OCI-LY3 (cell line): ENCODE results near the gene ELOA.

Source experiments
- EZH2phosphoT487 ChIP-seq: fragments of 200-600 bp; shearing (Covaris generic); IDR thresholded peaks from 2 replicates; pipeline ENCODE4 v1.6.1; 2018; ENCODE audit warnings: antibody characterized with exemption, mixed run types, low read depth
- TF ChIP-seq, protein P1 (sequence below): fragments of 200-600, 300-600 bp; sonication (generic); IDR thresholded peaks from 2 replicates; pipeline ENCODE4 v1.5.1; 2014; ENCODE audit warnings: antibody characterized with exemption, low read length, low read depth

DNA sequence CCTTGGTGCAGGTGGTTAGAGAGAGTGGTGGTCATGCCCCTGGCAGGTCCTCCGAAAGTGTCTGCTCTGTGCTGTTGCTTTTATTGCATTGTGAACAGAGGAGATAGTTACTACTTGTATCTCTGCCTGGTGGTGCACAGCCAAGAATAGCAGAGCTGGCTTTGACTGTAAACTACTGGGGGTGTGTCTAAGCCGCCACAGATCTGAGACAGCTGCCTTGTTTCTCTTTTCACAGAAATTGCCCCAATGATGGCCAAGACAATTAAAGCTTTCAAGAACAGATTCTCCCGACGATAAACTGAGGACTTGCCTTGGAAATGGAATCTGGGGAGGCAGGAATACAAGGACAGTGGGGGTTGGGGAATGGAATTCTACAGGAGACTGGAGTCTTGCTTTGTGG lies 16.0 kb downstream of the ELOA start:
- TF ChIP-seq, protein P1, sequence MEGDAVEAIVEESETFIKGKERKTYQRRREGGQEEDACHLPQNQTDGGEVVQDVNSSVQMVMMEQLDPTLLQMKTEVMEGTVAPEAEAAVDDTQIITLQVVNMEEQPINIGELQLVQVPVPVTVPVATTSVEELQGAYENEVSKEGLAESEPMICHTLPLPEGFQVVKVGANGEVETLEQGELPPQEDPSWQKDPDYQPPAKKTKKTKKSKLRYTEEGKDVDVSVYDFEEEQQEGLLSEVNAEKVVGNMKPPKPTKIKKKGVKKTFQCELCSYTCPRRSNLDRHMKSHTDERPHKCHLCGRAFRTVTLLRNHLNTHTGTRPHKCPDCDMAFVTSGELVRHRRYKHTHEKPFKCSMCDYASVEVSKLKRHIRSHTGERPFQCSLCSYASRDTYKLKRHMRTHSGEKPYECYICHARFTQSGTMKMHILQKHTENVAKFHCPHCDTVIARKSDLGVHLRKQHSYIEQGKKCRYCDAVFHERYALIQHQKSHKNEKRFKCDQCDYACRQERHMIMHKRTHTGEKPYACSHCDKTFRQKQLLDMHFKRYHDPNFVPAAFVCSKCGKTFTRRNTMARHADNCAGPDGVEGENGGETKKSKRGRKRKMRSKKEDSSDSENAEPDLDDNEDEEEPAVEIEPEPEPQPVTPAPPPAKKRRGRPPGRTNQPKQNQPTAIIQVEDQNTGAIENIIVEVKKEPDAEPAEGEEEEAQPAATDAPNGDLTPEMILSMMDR = no peak
- TF ChIP-seq EZH2phosphoT487 = no peak
